ENCODE results near the gene CFAP119. TPM values are rescaled to one million over a fixed set of nuclear protein-coding genes. Genes with fewer than 3 reads are reported as not detected.

The CFAP119 gene
- total RNA-seq, 2 donors from 2014 or later: 6.9 to 12.6 TPM

DNA sequence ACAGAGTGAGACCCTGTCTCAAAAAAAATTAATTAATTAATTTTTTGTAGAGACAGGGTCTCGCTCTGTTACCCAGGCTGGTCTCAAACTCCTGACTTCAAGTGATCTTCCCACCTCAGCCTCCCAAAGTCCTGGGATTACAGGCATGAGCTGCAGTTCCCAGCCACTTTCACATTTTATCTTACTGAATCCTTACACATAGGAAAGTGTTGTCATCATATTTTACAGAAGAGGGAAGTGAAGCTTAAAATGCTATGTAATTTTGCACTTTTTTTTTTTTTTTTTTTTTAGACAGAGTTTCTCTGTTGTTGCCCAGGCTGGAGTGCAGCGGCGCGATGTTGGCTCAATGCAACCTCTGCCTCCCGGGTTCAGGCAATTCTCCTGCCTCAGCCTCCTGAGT is 46.3 kb upstream of the CFAP119 start:
- H3K4me1 Mint-ChIP-seq: peaks cover 11% of the 10 kb centered on the region
- H3K27me3 Mint-ChIP-seq (ENCODE audit: insufficient read depth): peaks cover 45% of the 10 kb centered on the region
- no peaks in the 10 kb centered on the region for H3K9me3 ChIP-seq (ENCODE audit: control insufficient read depth, low read length)
- H3K27me3 ChIP-seq (ENCODE audit: control insufficient read depth, insufficient read depth, low read length, poor library complexity, severe bottlenecking): no peaks in the 10 kb centered on the region
- DNase-seq: no peak
- 92 to 98% methylated on average over 4 to 5 of the region's 5 CpGs for WGBS, 2 experiments (ENCODE audit: insufficient coverage in 1 of 2, insufficient read length in 1 of 2)
- no peak overlapping the region for H3K27ac ChIP-seq (ENCODE audit: low read depth, low read length)
- TF ChIP-seq, protein P1, sequence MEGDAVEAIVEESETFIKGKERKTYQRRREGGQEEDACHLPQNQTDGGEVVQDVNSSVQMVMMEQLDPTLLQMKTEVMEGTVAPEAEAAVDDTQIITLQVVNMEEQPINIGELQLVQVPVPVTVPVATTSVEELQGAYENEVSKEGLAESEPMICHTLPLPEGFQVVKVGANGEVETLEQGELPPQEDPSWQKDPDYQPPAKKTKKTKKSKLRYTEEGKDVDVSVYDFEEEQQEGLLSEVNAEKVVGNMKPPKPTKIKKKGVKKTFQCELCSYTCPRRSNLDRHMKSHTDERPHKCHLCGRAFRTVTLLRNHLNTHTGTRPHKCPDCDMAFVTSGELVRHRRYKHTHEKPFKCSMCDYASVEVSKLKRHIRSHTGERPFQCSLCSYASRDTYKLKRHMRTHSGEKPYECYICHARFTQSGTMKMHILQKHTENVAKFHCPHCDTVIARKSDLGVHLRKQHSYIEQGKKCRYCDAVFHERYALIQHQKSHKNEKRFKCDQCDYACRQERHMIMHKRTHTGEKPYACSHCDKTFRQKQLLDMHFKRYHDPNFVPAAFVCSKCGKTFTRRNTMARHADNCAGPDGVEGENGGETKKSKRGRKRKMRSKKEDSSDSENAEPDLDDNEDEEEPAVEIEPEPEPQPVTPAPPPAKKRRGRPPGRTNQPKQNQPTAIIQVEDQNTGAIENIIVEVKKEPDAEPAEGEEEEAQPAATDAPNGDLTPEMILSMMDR (conservative IDR thresholded peaks at IDR 0.05): no peak
- H3K27ac Mint-ChIP-seq: no peak overlapping the region
- no peaks in the 10 kb centered on the region for H3K36me3 ChIP-seq (ENCODE audit: control insufficient read depth, insufficient read depth, low read length)
- H3K4me3 Mint-ChIP-seq: no peak overlapping the region
- no peak overlapping the region for H3K9ac ChIP-seq (ENCODE audit: extremely low read depth, low read length, poor library complexity, severe bottlenecking)
- H3K4me1 ChIP-seq (ENCODE audit: control insufficient read depth, insufficient read depth, low read length): peaks cover 2% of the 10 kb centered on the region
- H3K9me3 Mint-ChIP-seq: no peaks in the 10 kb centered on the region
- H3K4me3 ChIP-seq (ENCODE audit: low read length): no peak overlapping the region
- H3K36me3 Mint-ChIP-seq (ENCODE audit: low read depth): no peaks in the 10 kb centered on the region

DNA sequence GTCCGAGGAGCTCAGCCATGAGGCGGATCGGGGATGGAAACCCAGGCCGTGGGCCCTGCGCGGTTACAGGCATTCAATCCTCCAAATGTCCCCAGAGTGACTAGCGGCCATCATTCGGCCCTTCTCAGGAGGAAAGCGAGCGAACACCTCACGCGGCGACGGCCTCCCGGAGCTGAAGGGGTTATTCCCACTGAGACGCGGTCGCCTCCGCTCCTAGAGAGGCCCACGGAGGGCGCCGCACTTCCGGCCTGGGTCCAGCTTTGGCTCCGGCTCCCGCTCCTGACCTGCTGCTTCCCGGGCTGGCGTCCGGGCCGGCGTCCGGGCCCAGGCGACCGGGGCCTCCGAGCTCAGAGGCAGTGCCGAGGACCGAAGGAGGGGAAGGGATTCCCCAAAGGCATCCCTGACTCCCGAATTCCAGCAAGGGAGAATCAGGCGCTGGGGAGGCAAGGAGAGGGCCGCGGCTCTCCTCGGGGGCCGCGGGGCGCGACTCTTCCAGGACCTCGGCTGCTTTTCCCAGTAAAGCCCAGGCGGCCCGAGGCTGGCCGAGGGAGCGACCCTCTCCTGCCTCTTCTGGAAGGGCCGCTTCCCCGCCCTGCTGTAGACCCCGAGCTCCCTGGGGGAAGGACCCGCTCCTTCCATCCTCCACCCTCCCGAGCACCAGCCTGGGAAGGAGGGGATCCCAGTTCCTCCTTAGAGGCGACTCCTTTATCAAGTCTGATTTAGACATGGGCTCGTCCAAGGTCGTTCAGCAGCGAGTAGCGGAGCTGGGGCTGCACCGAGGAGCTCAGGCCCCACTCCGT is 43.7 kb upstream of the CFAP119 start:
- TF ChIP-seq, protein P1 (conservative IDR thresholded peaks at IDR 0.05): no peak
- Mint-ChIP-seq H3K4me1 (peaks cover 11% of the 10 kb centered on the region), H3K27me3 (ENCODE audit: insufficient read depth) (peaks cover 45% of the 10 kb centered on the region), H3K27ac (peak overlapping the region; percentile 62), H3K4me3 (peak overlapping the region; percentile 66), H3K9me3 (no peaks in the 10 kb centered on the region), H3K36me3 (ENCODE audit: low read depth) (no peaks in the 10 kb centered on the region)
- peak; percentile 91 for DNase-seq
- 2 to 4% methylated on average over 23 to 62 of the region's 62 CpGs for WGBS, 2 experiments (ENCODE audit: insufficient coverage in 1 of 2, insufficient read length in 1 of 2)
- Histone ChIP-seq H3K4me1 (ENCODE audit: control insufficient read depth, insufficient read depth, low read length) (peaks cover 2% of the 10 kb centered on the region), H3K9ac (ENCODE audit: extremely low read depth, low read length, poor library complexity, severe bottlenecking) (peak overlapping the region; percentile 69), H3K27ac (ENCODE audit: low read depth, low read length) (peak overlapping the region; percentile 72), H3K27me3 (ENCODE audit: control insufficient read depth, insufficient read depth, low read length, poor library complexity, severe bottlenecking) (no peaks in the 10 kb centered on the region), H3K4me3 (ENCODE audit: low read length) (peak overlapping the region; percentile 92), H3K9me3 (ENCODE audit: control insufficient read depth, low read length) (no peaks in the 10 kb centered on the region), H3K36me3 (ENCODE audit: control insufficient read depth, insufficient read depth, low read length) (no peaks in the 10 kb centered on the region)

DNA sequence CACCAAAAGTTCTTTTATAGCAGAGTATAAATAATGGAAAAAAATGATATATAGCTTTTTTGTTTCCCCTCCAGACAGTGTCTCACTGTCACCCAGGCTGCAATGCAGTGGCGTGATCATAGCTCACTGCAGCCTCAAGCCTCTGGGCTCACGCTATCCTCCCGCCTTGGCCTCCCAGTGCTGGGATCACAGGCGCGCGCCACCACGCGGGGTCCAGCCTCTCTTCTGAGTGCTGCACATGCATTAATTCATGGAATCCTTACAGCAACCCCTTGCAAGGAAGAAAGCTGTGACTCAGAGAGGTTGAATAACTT is 43.2 kb upstream of the CFAP119 start:
- no peaks in the 10 kb centered on the region for H3K36me3 ChIP-seq (ENCODE audit: control insufficient read depth, insufficient read depth, low read length)
- H3K27me3 ChIP-seq (ENCODE audit: control insufficient read depth, insufficient read depth, low read length, poor library complexity, severe bottlenecking): no peaks in the 10 kb centered on the region
- no peak overlapping the region for H3K27ac ChIP-seq (ENCODE audit: low read depth, low read length)
- DNase-seq: no peak
- no peaks in the 10 kb centered on the region for H3K36me3 Mint-ChIP-seq (ENCODE audit: low read depth)
- H3K27ac Mint-ChIP-seq: peak overlapping the region; percentile 62
- peak overlapping the region; percentile 92 for H3K4me3 ChIP-seq (ENCODE audit: low read length)
- 73% methylated on average over 8 of the region's 8 CpGs; no CpG with 5 or more reads in 1 of the 2 experiments for WGBS, 2 experiments (ENCODE audit: insufficient coverage in 1 of 2, insufficient read length in 1 of 2)
- TF ChIP-seq, protein P1 (conservative IDR thresholded peaks at IDR 0.05): no peak
- peak overlapping the region; percentile 69 for H3K9ac ChIP-seq (ENCODE audit: extremely low read depth, low read length, poor library complexity, severe bottlenecking)
- peaks cover 11% of the 10 kb centered on the region for H3K4me1 Mint-ChIP-seq
- H3K4me3 Mint-ChIP-seq: peak overlapping the region; percentile 66
- no peaks in the 10 kb centered on the region for H3K9me3 ChIP-seq (ENCODE audit: control insufficient read depth, low read length)
- H3K4me1 ChIP-seq (ENCODE audit: control insufficient read depth, insufficient read depth, low read length): peaks cover 2% of the 10 kb centered on the region
- no peaks in the 10 kb centered on the region for H3K9me3 Mint-ChIP-seq
- peaks cover 51% of the 10 kb centered on the region for H3K27me3 Mint-ChIP-seq (ENCODE audit: insufficient read depth)

All from endodermal cell (in vitro differentiated cells).